Endodermal cell (in vitro differentiated cells): Measurements from ENCODE around the gene OMP. TPM values are rescaled to one million over a fixed set of nuclear protein-coding genes. Genes with fewer than 3 reads are reported as not detected.

Source experiments
- DNase-seq: peaks from one replicate; pipeline ENCODE4 v3.0.0-alpha.2; 2017
- H3K27ac ChIP-seq: 2 replicates; pipeline ENCODE4 v1.5.1; 2013; ENCODE audit warnings: mild to moderate bottlenecking, low read depth, low read length, moderate library complexity
- H3K27me3 ChIP-seq: 2 replicates; pipeline ENCODE4 v1.6.1; 2013; ENCODE audit warnings: mild to moderate bottlenecking, low read length, moderate library complexity; ENCODE audit not compliant: insufficient read depth, control insufficient read depth, poor library complexity, severe bottlenecking
- H3K36me3 ChIP-seq: 2 replicates; pipeline ENCODE4 v1.7.0; 2013; ENCODE audit warnings: mild to moderate bottlenecking, low read length, moderate library complexity; ENCODE audit not compliant: control insufficient read depth, insufficient read depth
- H3K4me1 ChIP-seq: one replicate; pipeline ENCODE4 v1.7.0; 2013; ENCODE audit warnings: low read length; ENCODE audit not compliant: control insufficient read depth, insufficient read depth
- H3K4me3 ChIP-seq: 2 replicates; pipeline ENCODE4 v1.5.1; 2013; ENCODE audit warnings: mild to moderate bottlenecking, low read length, moderate library complexity
- H3K9ac ChIP-seq: 2 replicates; pipeline ENCODE4 v1.6.1; 2013; ENCODE audit warnings: mild to moderate bottlenecking, low read length, moderate library complexity; ENCODE audit not compliant: poor library complexity, severe bottlenecking; ENCODE audit errors: extremely low read depth
- H3K9me3 ChIP-seq: 2 replicates; pipeline ENCODE4 v1.6.1; 2013; ENCODE audit warnings: mild to moderate bottlenecking, low read length, moderate library complexity; ENCODE audit not compliant: control insufficient read depth
- H3K27ac Mint-ChIP-seq: 2 replicates; pipeline ENCODE4 v1.8.0; 2020; ENCODE audit warnings: mixed read lengths
- H3K27me3 Mint-ChIP-seq: 2 replicates; pipeline ENCODE4 v1.8.0; 2021; ENCODE audit warnings: mild to moderate bottlenecking, mixed read lengths; ENCODE audit not compliant: insufficient read depth
- H3K36me3 Mint-ChIP-seq: 2 replicates; pipeline ENCODE4 v1.8.0; 2020; ENCODE audit warnings: low read depth, mixed read lengths
- H3K4me1 Mint-ChIP-seq: 2 replicates; pipeline ENCODE4 v1.8.0; 2020; ENCODE audit warnings: mixed read lengths
- H3K4me3 Mint-ChIP-seq: 2 replicates; pipeline ENCODE4 v1.8.0; 2020; ENCODE audit warnings: mild to moderate bottlenecking, moderate library complexity, mixed read lengths
- H3K9me3 Mint-ChIP-seq: 2 replicates; pipeline ENCODE4 v1.8.0; 2020; ENCODE audit warnings: mild to moderate bottlenecking, mixed read lengths
- CTCF ChIP-seq: fragments of 200-600 bp; sonication (generic); conservative IDR thresholded peaks from 2 replicates; pipeline ENCODE4 v1.5.0; 2021; ENCODE audit warnings: antibody characterized with exemption, mild to moderate bottlenecking
- WGBS, 2 experiments: methylation state at CpG; one replicate each; pipeline versions ENCODE4 v1.1.5 to v1.1.7; 2013; ENCODE audit warnings: missing lambda C conversion rate in 2 of 2, mixed read lengths in 1 of 2; ENCODE audit not compliant: insufficient coverage in 1 of 2, insufficient read length in 1 of 2; 5-methylcytosine and 5-hydroxymethylcytosine counted together
- total RNA-seq, 2 donors: library from RNA; stranded (reverse); fragmentation: NEBNext Ultra II Directional in 1 of 2; extraction: Animal tissue kit (Norgen Biotek cat#: 25700) in 1 of 2; gene quantifications; 2 replicates in 1 of 2; 3 replicates in 1 of 2; pipeline ENCODE4 v1.2.1, GENCODE V29; 2021

Gene OMP
- total RNA-seq, 2 donors from 2014 or later = 1.6 to 1.7 TPM

- Mint-ChIP-seq H3K27me3 (peaks cover 23% of the 10 kb centered on the region), H3K4me1 (peaks cover 15% of the 10 kb centered on the region), H3K9me3 (peaks cover 5% of the 10 kb centered on the region), H3K27ac (no peak overlapping the region), H3K36me3 (no peaks in the 10 kb centered on the region), H3K4me3 (no peak overlapping the region)
- no peak for TF ChIP-seq CTCF
- Histone ChIP-seq H3K9me3 (no peaks in the 10 kb centered on the region), H3K4me1 (peaks cover 8% of the 10 kb centered on the region), H3K27me3 (no peaks in the 10 kb centered on the region), H3K36me3 (no peaks in the 10 kb centered on the region), H3K27ac (no peak overlapping the region), H3K9ac (no peak overlapping the region), H3K4me3 (no peak overlapping the region)
- peak; percentile 35 for DNase-seq
- WGBS, 2 experiments = 90 to 100% methylated on average over 1 to 4 of the region's 4 CpGs
These were observed 38.8 kb upstream of the OMP start for GRCh38 chr11:77063861-77064260.

- H3K9me3 Mint-ChIP-seq = peaks cover 5% of the 10 kb centered on the region
- H3K27ac ChIP-seq = no peak overlapping the region
- 95 to 100% methylated on average over 1 to 4 of the region's 4 CpGs for WGBS, 2 experiments
- H3K4me3 Mint-ChIP-seq = no peak overlapping the region
- no peaks in the 10 kb centered on the region for H3K36me3 ChIP-seq
- no peak overlapping the region for H3K27ac Mint-ChIP-seq
- H3K4me1 ChIP-seq = peaks cover 8% of the 10 kb centered on the region
- H3K36me3 Mint-ChIP-seq = no peaks in the 10 kb centered on the region
- TF ChIP-seq CTCF = no peak
- H3K9me3 ChIP-seq = no peaks in the 10 kb centered on the region
- H3K27me3 Mint-ChIP-seq = peaks cover 26% of the 10 kb centered on the region
- DNase-seq = peak; percentile 20
- H3K4me3 ChIP-seq = no peak overlapping the region
- H3K27me3 ChIP-seq = no peaks in the 10 kb centered on the region
- H3K4me1 Mint-ChIP-seq = peaks cover 15% of the 10 kb centered on the region
- H3K9ac ChIP-seq = no peak overlapping the region
These were observed 37.9 kb upstream of the OMP start for GRCh38 chr11:77064648-77065217.

- peak overlapping the region; percentile 62 for H3K4me3 Mint-ChIP-seq
- DNase-seq = no peak
- Histone ChIP-seq H3K4me3 (peak overlapping the region; percentile 86), H3K9ac (no peak overlapping the region), H3K9me3 (no peaks in the 10 kb centered on the region), H3K27ac (no peak overlapping the region), H3K36me3 (no peaks in the 10 kb centered on the region), H3K4me1 (peaks cover 8% of the 10 kb centered on the region), H3K27me3 (no peaks in the 10 kb centered on the region)
- TF ChIP-seq CTCF = no peak
- peak overlapping the region; percentile 76 for H3K27ac Mint-ChIP-seq
- H3K4me1 Mint-ChIP-seq = peaks cover 15% of the 10 kb centered on the region
- H3K27me3 Mint-ChIP-seq = peaks cover 21% of the 10 kb centered on the region
- peaks cover 5% of the 10 kb centered on the region for H3K9me3 Mint-ChIP-seq
- no peaks in the 10 kb centered on the region for H3K36me3 Mint-ChIP-seq
- 41 to 53% methylated on average over 10 to 14 of the region's 14 CpGs for WGBS, 2 experiments
These were observed 36.8 kb upstream of the OMP start for GRCh38 chr11:77065878-77066228.
